Progenitor cell of endocrine pancreas (in vitro differentiated cells): ENCODE data around the gene ATAD3B. TPM values are rescaled to one million over a fixed set of nuclear protein-coding genes. Genes with fewer than 3 reads are reported as not detected.

ENCODE experiments used
- DNase-seq: peaks from one replicate; pipeline ENCODE4 v3.0.0; 2021; ENCODE audit warnings: low spot score; ENCODE audit not compliant: unreplicated experiment
- H3K27ac Mint-ChIP-seq: 2 replicates; pipeline ENCODE4 v1.8.0; 2021; ENCODE audit warnings: mild to moderate bottlenecking, moderate library complexity, mixed read lengths
- H3K27me3 Mint-ChIP-seq: 2 replicates; pipeline ENCODE4 v1.8.0; 2021; ENCODE audit warnings: mixed read lengths
- H3K36me3 Mint-ChIP-seq: 2 replicates; pipeline ENCODE4 v1.8.0; 2022; ENCODE audit warnings: mixed read lengths; ENCODE audit not compliant: insufficient read depth
- H3K4me1 Mint-ChIP-seq: 2 replicates; pipeline ENCODE4 v1.8.0; 2021; ENCODE audit warnings: low read depth, mixed read lengths
- H3K4me3 Mint-ChIP-seq: 2 replicates; pipeline ENCODE4 v1.8.0; 2021; ENCODE audit warnings: low read depth, mild to moderate bottlenecking, moderate library complexity, mixed read lengths
- H3K9me3 Mint-ChIP-seq: 2 replicates; pipeline ENCODE4 v1.8.0; 2021; ENCODE audit warnings: low read depth, mixed read lengths
- total RNA-seq: library from RNA; stranded (reverse); gene quantifications from 2 replicates; pipeline ENCODE4 v1.2.1, GENCODE V29; 2021
- TF ChIP-seq, protein P1 (sequence below): fragments of 200-600 bp; sonication (generic); IDR thresholded peaks from one replicate; pipeline ENCODE4 v1.5.0; 2021; ENCODE audit warnings: antibody characterized with exemption, mild to moderate bottlenecking; ENCODE audit not compliant: unreplicated experiment

The ATAD3B gene
- total RNA-seq, 1 donor from 2014 or later, result 36.7 TPM

DNA sequence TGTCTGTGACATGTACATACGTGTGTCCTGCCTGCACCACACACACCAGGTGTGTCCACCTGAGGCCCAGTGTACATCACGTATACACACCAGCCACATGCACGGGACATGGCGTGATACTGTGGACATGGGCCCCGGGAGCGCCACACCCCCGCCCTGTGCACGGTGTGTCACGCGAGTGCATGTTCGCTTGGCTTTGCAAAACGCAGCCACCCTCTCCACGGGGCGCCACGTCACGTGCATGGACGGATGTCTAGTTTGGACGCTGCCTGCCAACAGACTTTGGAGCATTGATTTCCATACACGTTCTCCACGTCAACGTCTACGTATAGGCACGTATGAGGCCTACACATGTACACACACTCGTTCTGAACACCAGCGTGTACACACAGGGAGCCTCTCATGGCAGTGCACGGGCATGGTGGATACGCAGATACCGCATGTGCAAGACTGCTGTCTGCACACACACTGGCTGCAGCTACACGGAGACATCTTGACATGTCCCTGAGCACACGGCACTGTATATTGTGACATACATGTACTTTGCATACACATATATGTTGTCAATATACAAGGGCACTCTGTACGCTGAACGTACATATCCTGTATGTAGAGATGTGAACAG lies 66.2 kb downstream of the ATAD3B start:
- Mint-ChIP-seq H3K4me3 (no peak overlapping the region), H3K9me3 (no peaks in the 10 kb centered on the region), H3K27ac (no peak overlapping the region), H3K4me1 (no peaks in the 10 kb centered on the region), H3K27me3 (no peaks in the 10 kb centered on the region), H3K36me3 (peaks cover 4% of the 10 kb centered on the region)
- TF ChIP-seq, protein P1, sequence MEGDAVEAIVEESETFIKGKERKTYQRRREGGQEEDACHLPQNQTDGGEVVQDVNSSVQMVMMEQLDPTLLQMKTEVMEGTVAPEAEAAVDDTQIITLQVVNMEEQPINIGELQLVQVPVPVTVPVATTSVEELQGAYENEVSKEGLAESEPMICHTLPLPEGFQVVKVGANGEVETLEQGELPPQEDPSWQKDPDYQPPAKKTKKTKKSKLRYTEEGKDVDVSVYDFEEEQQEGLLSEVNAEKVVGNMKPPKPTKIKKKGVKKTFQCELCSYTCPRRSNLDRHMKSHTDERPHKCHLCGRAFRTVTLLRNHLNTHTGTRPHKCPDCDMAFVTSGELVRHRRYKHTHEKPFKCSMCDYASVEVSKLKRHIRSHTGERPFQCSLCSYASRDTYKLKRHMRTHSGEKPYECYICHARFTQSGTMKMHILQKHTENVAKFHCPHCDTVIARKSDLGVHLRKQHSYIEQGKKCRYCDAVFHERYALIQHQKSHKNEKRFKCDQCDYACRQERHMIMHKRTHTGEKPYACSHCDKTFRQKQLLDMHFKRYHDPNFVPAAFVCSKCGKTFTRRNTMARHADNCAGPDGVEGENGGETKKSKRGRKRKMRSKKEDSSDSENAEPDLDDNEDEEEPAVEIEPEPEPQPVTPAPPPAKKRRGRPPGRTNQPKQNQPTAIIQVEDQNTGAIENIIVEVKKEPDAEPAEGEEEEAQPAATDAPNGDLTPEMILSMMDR, result no peak
- no peak for DNase-seq

GRCh38 chr1:1538334-1538733 lies 66.8 kb downstream of the ATAD3B start:
- Mint-ChIP-seq H3K4me1 (no peaks in the 10 kb centered on the region), H3K9me3 (no peaks in the 10 kb centered on the region), H3K27me3 (no peaks in the 10 kb centered on the region), H3K27ac (no peak overlapping the region), H3K36me3 (peaks cover 4% of the 10 kb centered on the region), H3K4me3 (no peak overlapping the region)
- DNase-seq, result no peak
- TF ChIP-seq, protein P1, result no peak

- TF ChIP-seq, protein P1, result no peak
- DNase-seq, result no peak
- H3K4me1 Mint-ChIP-seq, result no peaks in the 10 kb centered on the region
- H3K36me3 Mint-ChIP-seq, result peaks cover 4% of the 10 kb centered on the region
- H3K9me3 Mint-ChIP-seq, result no peaks in the 10 kb centered on the region
- H3K27ac Mint-ChIP-seq, result no peak overlapping the region
- H3K4me3 Mint-ChIP-seq, result peak overlapping the region; percentile 30
- H3K27me3 Mint-ChIP-seq, result no peaks in the 10 kb centered on the region
Observed at GRCh38 chr1:1538989-1539309, 67.4 kb downstream of the ATAD3B start.

GRCh38 chr1:1539310-1540089 lies 67.9 kb downstream of the ATAD3B start:
- Mint-ChIP-seq H3K36me3 (peaks cover 4% of the 10 kb centered on the region), H3K4me3 (peak overlapping the region; percentile 70), H3K27ac (no peak overlapping the region), H3K9me3 (no peaks in the 10 kb centered on the region), H3K27me3 (no peaks in the 10 kb centered on the region), H3K4me1 (no peaks in the 10 kb centered on the region)
- no peak for DNase-seq
- TF ChIP-seq, protein P1, result no peak

DNA sequence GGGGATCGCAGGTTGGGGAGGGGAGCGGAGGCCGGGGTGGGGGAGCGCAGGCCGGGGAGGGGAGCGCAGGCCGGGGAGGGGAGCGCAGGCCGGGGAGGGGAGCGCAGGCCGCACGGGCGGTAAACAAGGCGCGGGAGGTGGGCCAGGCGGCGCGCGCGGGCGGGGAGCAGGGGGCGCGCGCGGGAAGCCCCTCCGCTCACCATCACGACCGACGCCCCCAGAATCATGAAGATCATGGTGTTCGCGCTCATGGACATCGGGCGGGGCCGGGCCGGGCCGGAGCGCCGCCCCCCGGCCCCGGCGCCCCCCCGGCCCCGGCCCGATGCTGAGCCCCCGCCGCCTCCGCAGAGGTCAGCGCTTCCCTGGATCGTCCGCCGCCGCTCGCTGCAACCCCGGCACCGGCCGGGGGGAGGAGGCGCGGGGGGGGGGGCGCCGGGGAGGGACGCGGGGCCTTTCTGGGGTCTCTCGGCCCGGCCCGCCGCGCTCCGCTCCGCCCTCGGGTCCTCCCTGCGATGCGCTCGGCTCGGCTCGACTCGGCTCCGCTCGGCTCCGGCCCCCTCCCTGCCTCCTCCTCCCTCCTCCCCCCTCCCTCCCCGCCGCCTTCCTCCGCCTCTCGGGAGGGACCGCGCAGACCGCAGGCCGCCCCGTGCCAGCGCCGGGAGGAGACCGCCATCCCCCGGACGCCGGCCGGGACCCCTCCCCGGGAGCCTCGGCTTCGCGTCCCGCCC lies 68.7 kb downstream of the ATAD3B start, which contains the start of gene TMEM240:
TMEM240 (minus strand) TSS at position 535 of the 728 bp plus-strand sequence; CDS start at position 257, 278 bp downstream.
- H3K9me3 Mint-ChIP-seq, result no peaks in the 10 kb centered on the region
- H3K27ac Mint-ChIP-seq, result no peak within 1 kb of the TSS
- peaks cover 5% of the 10 kb centered on the region for H3K36me3 Mint-ChIP-seq
- peak; percentile 49 for DNase-seq
- peak within 1 kb of the TSS; percentile 70 for H3K4me3 Mint-ChIP-seq
- H3K27me3 Mint-ChIP-seq, result no peaks in the 10 kb centered on the region
- no peaks in the 10 kb centered on the region for H3K4me1 Mint-ChIP-seq
- TF ChIP-seq, protein P1, result no peak
